Glutamatergic neuron (in vitro differentiated cells): ENCODE results near the gene DCANP1. TPM values are rescaled to one million over a fixed set of nuclear protein-coding genes. Genes with fewer than 3 reads are reported as not detected.
"Not testable (repeated sequence)": the region's sequence is repeated elsewhere in the genome, so short reads cannot be mapped to it uniquely, and the experiment has no call there.

Experiments
- DNase-seq: peaks from one replicate; pipeline ENCODE4 v3.0.0; 2022
- H3K27ac Mint-ChIP-seq: one replicate; pipeline ENCODE4 v1.8.0; 2020; ENCODE audit warnings: mild to moderate bottlenecking, mixed read lengths, inconsistent platforms; ENCODE audit not compliant: unreplicated experiment
- H3K27me3 Mint-ChIP-seq: one replicate; pipeline ENCODE4 v1.8.0; 2020; ENCODE audit warnings: mild to moderate bottlenecking, moderate library complexity, mixed read lengths, inconsistent platforms; ENCODE audit not compliant: unreplicated experiment
- H3K36me3 Mint-ChIP-seq: one replicate; pipeline ENCODE4 v1.8.0; 2020; ENCODE audit warnings: mild to moderate bottlenecking, mixed read lengths, inconsistent platforms; ENCODE audit not compliant: unreplicated experiment
- H3K4me1 Mint-ChIP-seq: one replicate; pipeline ENCODE4 v1.8.0; 2020; ENCODE audit warnings: mild to moderate bottlenecking, low read depth, mixed read lengths, inconsistent platforms; ENCODE audit not compliant: unreplicated experiment
- H3K4me3 Mint-ChIP-seq: one replicate; pipeline ENCODE4 v1.8.0; 2020; ENCODE audit warnings: mild to moderate bottlenecking, mixed read lengths, inconsistent platforms; ENCODE audit not compliant: unreplicated experiment
- H3K9me3 Mint-ChIP-seq: one replicate; pipeline ENCODE4 v1.8.0; 2020; ENCODE audit warnings: mild to moderate bottlenecking, moderate library complexity, mixed read lengths, inconsistent platforms; ENCODE audit not compliant: unreplicated experiment
- CTCF ChIP-seq: fragments of 200-600 bp; sonication (generic); IDR thresholded peaks from one replicate; pipeline ENCODE4 v1.5.0; 2021; ENCODE audit not compliant: partially characterized antibody, unreplicated experiment
- long read RNA-seq: library from polyadenylated mRNA; unstranded; transcript quantifications from one replicate; pipeline ENCODE4 v2.0.0, GENCODE V29; 2020; ENCODE audit not compliant: unreplicated experiment
- total RNA-seq: library from RNA; stranded (reverse); fragmentation: NEBNext Ultra II Directional; extraction: Animal tissue kit (Norgen Biotek cat#: 25700); gene quantifications from one replicate; pipeline ENCODE4 v1.2.1, GENCODE V29; 2021; ENCODE audit not compliant: unreplicated experiment

Gene DCANP1
- not detected for total RNA-seq
- long read RNA-seq = 0 reads

DNA sequence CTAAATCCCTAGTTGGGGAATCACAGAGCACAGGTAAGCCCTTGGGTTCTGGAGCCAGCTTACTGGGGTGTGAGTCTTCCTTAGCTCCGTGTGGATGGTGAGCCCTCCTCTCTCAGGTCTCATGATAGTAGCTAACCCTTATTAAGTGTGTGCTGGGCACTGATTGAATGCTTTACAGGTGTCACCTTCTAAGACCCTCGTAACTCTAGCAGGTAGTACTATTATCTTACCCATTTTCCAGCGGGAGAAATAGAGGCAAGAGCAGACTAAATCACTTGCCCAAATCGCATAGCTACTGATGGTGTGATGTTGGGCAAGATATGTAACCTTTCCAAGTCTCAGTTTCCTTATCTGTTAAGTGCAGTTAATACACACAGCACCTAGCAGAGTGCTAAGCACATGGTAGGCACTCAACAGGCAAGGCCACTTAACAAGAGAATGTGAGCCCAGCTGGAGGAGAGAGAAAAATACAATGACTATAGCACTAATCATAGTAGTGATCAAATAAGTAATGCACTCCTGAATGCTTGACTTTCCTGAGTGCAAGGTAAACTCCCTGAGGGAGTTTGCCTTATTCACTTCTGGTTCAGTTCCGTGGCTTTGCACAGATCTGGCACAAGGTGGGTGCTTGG, at the start of gene DCANP1:
DCANP1 (minus strand) TSS at position 51 of the 632 bp plus-strand sequence. CDS start 240 bp downstream, outside the sequence.
- Mint-ChIP-seq H3K27ac (no peak within 1 kb of the TSS), H3K36me3 (no peaks in the 10 kb centered on the region), H3K27me3 (peaks cover 2% of the 10 kb centered on the region), H3K4me1 (peaks cover 19% of the 10 kb centered on the region), H3K4me3 (no peak within 1 kb of the TSS), H3K9me3 (peaks cover 2% of the 10 kb centered on the region)
- TF ChIP-seq CTCF = no peak
- DNase-seq = no peak

GRCh38 chr5:135495531-135495930, 48.4 kb upstream of the DCANP1 start:
- peaks cover 34% of the 10 kb centered on the region for H3K4me1 Mint-ChIP-seq
- not testable (repeated sequence) for H3K4me3 Mint-ChIP-seq, H3K9me3 Mint-ChIP-seq

DNA sequence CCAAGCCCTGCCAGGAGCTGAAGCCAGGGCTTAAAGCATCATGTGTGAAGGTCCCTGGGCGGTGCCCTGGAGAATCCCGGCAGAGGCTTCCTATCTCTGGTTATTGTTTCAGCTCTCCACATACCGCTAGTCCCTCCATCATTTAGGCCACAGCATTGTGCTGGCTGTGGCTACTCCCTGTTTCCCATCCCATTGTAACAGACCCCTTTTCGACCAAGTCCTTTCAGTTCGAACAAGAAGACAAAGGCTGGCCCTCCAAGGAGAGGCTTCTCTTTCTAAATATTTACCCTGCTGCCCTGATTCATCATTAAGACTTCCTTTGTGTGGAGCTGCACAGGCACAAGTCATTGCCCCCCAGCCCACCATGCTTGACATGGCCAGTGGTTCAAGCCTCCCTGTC, 47.0 kb upstream of the DCANP1 start:
- peaks cover 4% of the 10 kb centered on the region for H3K9me3 Mint-ChIP-seq
- H3K4me3 Mint-ChIP-seq = no peak overlapping the region
- no peak for DNase-seq
- no peak for TF ChIP-seq CTCF
- peak overlapping the region; percentile 40 for H3K27ac Mint-ChIP-seq
- H3K4me1 Mint-ChIP-seq = peaks cover 37% of the 10 kb centered on the region
- peaks cover 17% of the 10 kb centered on the region for H3K27me3 Mint-ChIP-seq
- H3K36me3 Mint-ChIP-seq = no peaks in the 10 kb centered on the region

More at GRCh38 chr5:135495531-135495930, 48.4 kb upstream of the DCANP1 start:
- DNase-seq, H3K36me3 Mint-ChIP-seq, H3K27ac Mint-ChIP-seq: not testable (repeated sequence)
- H3K27me3 Mint-ChIP-seq = peaks cover 15% of the 10 kb centered on the region

- TF ChIP-seq CTCF = no peak
- H3K27ac Mint-ChIP-seq = no peak overlapping the region
- no peaks in the 10 kb centered on the region for H3K36me3 Mint-ChIP-seq
- DNase-seq = no peak
- peaks cover 17% of the 10 kb centered on the region for H3K27me3 Mint-ChIP-seq
- H3K9me3 Mint-ChIP-seq = peaks cover 5% of the 10 kb centered on the region
- H3K4me3 Mint-ChIP-seq = no peak overlapping the region
- peaks cover 34% of the 10 kb centered on the region for H3K4me1 Mint-ChIP-seq
These were observed 46.4 kb upstream of the DCANP1 start for GRCh38 chr5:135493406-135494180.

- peaks cover 14% of the 10 kb centered on the region for H3K27me3 Mint-ChIP-seq
- no peak overlapping the region for H3K4me3 Mint-ChIP-seq
- no peak for DNase-seq
- peaks cover 37% of the 10 kb centered on the region for H3K4me1 Mint-ChIP-seq
- H3K9me3 Mint-ChIP-seq = peaks cover 8% of the 10 kb centered on the region
- H3K36me3 Mint-ChIP-seq = no peaks in the 10 kb centered on the region
- no peak for TF ChIP-seq CTCF
- peak overlapping the region; percentile 38 for H3K27ac Mint-ChIP-seq
These were observed 45.1 kb upstream of the DCANP1 start for GRCh38 chr5:135492319-135492626.
